Measurements from ENCODE around the gene MFAP2.

Gene MFAP2

GRCh38 chr1:16927711-16928485, 52.5 kb downstream of the MFAP2 start (continued):
- TF ChIP-seq ZEB2 (tag by site-specific recombination; IDR thresholded peaks at IDR 0.05) (no peak), ZNF571 (tag by site-specific recombination; IDR thresholded peaks at IDR 0.05) (no peak), FEZF1 (tag by site-specific recombination; IDR thresholded peaks at IDR 0.05) (no peak)

DNA sequence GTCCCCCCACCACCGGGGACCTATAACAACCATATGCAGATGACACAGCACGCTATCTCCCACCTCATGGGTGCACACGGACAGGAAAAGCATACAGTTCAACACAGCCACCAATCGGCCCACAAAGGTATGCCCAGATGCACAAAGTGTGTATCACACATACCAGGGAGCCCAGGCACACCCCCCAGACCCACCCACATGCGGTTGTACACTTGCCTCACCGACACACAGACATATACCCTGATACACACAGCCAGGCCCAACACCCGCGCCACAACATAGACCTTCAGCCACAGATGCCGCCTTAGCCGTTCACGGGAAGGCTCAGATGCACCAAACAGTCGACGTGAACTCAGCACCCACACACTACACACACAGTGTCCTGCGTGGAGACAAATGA, 53.2 kb downstream of the MFAP2 start:
- Histone ChIP-seq H3K27ac (ENCODE audit: extremely low read depth, low read depth, low read length) (no peak overlapping the region), H3K9me3 (ENCODE audit: control insufficient read depth, insufficient read depth, low read depth, low read length) (no peaks in the 10 kb centered on the region), H3K4me1 (ENCODE audit: control insufficient read depth, insufficient read depth, low read length) (no peaks in the 10 kb centered on the region), H3K36me3 (ENCODE audit: control insufficient read depth in 2 of 2, insufficient read depth in 1 of 2, low read length in 2 of 2) (peaks cover 0 to 14% of the 10 kb centered on the region in 2 experiments; a peak in 1 of 3 replicates), H3K4me3 (ENCODE audit: low read depth, low read length) (no peak overlapping the region)
- ChIA-PET POLR2A (no interaction called here), CTCF (no interaction called here)
- 0 out of 2 replicates have a peak, but pooled peaks have one; percentile 37 for TF ChIP-seq ZNF600 (tag by site-specific recombination; IDR thresholded peaks at IDR 0.05)
- no peak for TF ChIP-seq ZNF585B (tag by site-specific recombination; IDR thresholded peaks at IDR 0.05)

DNA sequence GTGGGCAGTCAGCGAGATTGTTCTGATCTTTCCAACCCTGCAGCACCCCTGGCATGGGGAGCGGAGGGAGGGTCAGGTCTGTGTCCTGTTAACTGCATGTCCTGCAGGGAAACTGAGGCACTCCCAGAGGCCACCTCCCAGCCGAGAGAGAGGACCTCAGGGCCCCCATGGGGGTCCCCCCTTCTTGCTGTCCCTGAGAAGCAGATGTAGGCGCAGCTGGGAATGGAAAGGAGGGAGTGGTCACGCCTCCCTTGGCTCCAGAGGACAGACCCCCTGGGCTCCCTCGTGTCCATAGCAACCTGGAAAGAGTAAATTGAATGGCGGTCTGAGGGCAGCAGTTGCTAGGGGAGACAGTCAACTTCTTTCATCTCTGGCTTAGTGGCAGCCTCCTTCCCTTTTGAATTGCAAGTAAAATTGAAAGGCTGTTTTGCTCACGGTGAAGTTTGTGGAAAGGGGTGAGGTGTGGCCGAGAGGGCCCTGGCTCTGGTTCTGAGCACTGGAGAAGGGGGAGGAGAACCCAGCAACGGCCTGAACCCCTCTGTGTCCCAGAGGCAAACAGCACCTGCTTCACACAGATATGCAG, 53.8 kb downstream of the MFAP2 start:
- CTCF ChIA-PET, result interaction anchor here (1.0 kb wide), 1 partner anchor 25 kb away, joined by 8 read pairs; no protein-coding TSS in a partner anchor
- H3K27ac ChIP-seq (ENCODE audit: extremely low read depth, low read depth, low read length), result no peak overlapping the region
- H3K4me1 ChIP-seq (ENCODE audit: control insufficient read depth, insufficient read depth, low read length), result peaks cover 3% of the 10 kb centered on the region; the same call in 1 of the 2 replicates

DNA sequence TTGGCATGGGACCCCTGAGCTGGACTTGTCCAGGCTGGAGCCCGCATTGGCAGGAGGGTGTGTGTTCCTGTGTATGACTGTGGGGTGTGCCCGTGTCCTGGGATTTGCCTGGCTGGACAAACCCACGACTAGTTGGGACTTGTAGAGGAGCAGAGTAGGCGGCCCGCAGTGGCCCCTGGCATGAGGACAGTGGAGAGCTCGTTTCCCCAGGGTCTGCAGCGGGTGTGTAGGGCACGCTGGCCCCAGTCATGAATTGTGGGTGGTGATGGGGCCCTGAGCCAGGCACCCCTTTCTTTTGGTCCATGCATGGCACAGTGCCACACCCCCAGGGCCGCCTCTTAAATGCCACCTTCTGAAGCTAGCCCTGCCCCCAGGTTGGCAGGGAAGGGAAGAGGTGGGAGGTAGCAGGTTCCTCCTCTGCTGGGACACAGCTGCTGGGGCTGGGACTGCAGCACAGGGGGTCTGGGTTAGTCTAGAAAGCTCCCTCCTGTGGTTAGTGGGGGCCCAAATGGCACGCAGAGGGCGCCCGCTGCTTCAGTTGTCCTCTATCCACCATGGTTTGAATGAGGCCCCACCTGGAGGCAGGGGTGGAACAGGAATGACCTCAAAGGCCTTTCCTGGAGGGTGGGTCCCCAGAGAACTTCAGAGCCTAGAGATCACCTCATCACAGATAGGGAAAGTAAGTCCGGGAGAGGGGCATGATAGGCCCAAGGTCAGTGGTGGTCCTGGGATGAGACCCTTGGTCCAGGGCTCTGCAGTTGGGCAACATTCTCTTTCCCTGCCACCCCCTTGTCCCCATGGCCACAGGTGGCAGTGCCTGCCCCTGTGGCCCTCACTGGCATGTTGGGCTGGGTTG, 54.6 kb downstream of the MFAP2 start:
- Histone ChIP-seq H3K4me1 (ENCODE audit: control insufficient read depth, insufficient read depth, low read length) (peaks cover 4% of the 10 kb centered on the region; the same call in 1 of the 2 replicates), H3K9me3 (ENCODE audit: control insufficient read depth, insufficient read depth, low read depth, low read length) (no peaks in the 10 kb centered on the region), H3K4me3 (ENCODE audit: low read depth, low read length) (no peak overlapping the region), H3K27ac (ENCODE audit: extremely low read depth, low read depth, low read length) (no peak overlapping the region), H3K36me3 (ENCODE audit: control insufficient read depth in 2 of 2, insufficient read depth in 1 of 2, low read length in 2 of 2) (peaks cover 0 to 7% of the 10 kb centered on the region in 2 experiments; a peak in 1 of 3 replicates)
- ChIA-PET POLR2A (no interaction called here), CTCF (interaction anchor here (1.0 kb wide), 1 partner anchor 26 kb away, joined by 8 read pairs; no protein-coding TSS in a partner anchor)
- no peak for TF ChIP-seq ZBTB49 (tag by site-specific recombination; IDR thresholded peaks at IDR 0.05; ENCODE audit: low read depth)
- TF ChIP-seq ZNF37A (tag by site-specific recombination; IDR thresholded peaks at IDR 0.05), result no peak
- TF ChIP-seq ZFHX2 (tag by site-specific recombination; conservative IDR thresholded peaks at IDR 0.05), result peak; percentile 79
- no peak for TF ChIP-seq ZNF610 (tag by site-specific recombination; IDR thresholded peaks at IDR 0.05; ENCODE audit: borderline replicate concordance)
- peak; percentile 76 for TF ChIP-seq ZIC2 (tag by site-specific recombination; IDR thresholded peaks at IDR 0.05)
- TF ChIP-seq EGR2 (tag by site-specific recombination; IDR thresholded peaks at IDR 0.05; ENCODE audit: low read depth), result peak; percentile 60
- TF ChIP-seq GLIS1 (tag by site-specific recombination; IDR thresholded peaks at IDR 0.05), result peak; percentile 72
- peak; percentile 42; the same call in 1 of the 2 replicates for TF ChIP-seq SCRT2 (tag by site-specific recombination; IDR thresholded peaks at IDR 0.05)
- TF ChIP-seq, protein P1, sequence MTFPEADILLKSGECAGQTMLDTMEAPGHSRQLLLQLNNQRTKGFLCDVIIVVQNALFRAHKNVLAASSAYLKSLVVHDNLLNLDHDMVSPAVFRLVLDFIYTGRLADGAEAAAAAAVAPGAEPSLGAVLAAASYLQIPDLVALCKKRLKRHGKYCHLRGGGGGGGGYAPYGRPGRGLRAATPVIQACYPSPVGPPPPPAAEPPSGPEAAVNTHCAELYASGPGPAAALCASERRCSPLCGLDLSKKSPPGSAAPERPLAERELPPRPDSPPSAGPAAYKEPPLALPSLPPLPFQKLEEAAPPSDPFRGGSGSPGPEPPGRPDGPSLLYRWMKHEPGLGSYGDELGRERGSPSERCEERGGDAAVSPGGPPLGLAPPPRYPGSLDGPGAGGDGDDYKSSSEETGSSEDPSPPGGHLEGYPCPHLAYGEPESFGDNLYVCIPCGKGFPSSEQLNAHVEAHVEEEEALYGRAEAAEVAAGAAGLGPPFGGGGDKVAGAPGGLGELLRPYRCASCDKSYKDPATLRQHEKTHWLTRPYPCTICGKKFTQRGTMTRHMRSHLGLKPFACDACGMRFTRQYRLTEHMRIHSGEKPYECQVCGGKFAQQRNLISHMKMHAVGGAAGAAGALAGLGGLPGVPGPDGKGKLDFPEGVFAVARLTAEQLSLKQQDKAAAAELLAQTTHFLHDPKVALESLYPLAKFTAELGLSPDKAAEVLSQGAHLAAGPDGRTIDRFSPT (tag by site-specific recombination; IDR thresholded peaks at IDR 0.05), result peak; percentile 46; the same call in 1 of the 2 replicates

More for the DNA sequence above, 53.8 kb downstream of the MFAP2 start:
- Histone ChIP-seq H3K4me3 (ENCODE audit: low read depth, low read length) (no peak overlapping the region), H3K36me3 (ENCODE audit: control insufficient read depth in 2 of 2, insufficient read depth in 1 of 2, low read length in 2 of 2) (peaks cover 0 to 14% of the 10 kb centered on the region in 2 experiments; a peak in 1 of 3 replicates), H3K9me3 (ENCODE audit: control insufficient read depth, insufficient read depth, low read depth, low read length) (no peaks in the 10 kb centered on the region)
- POLR2A ChIA-PET, result no interaction called here
- no peak for TF ChIP-seq ZNF416 (tag by site-specific recombination; IDR thresholded peaks at IDR 0.05)
- TF ChIP-seq GLIS1 (tag by site-specific recombination; IDR thresholded peaks at IDR 0.05), result peak; percentile 81
- peak; percentile 68; the same call in 1 of the 2 replicates for TF ChIP-seq MYNN (tag by site-specific recombination; IDR thresholded peaks at IDR 0.05; ENCODE audit: borderline replicate concordance)
- no peak for TF ChIP-seq WT1 (tag by site-specific recombination; IDR thresholded peaks at IDR 0.05)
- peak; percentile 38 for TF ChIP-seq GLIS2 (tag by site-specific recombination; IDR thresholded peaks at IDR 0.05)
- TF ChIP-seq ZNF37A (tag by site-specific recombination; IDR thresholded peaks at IDR 0.05), result no peak
- TF ChIP-seq ZNF302 (tag by site-specific recombination; IDR thresholded peaks at IDR 0.05; ENCODE audit: low read depth), result no peak
- TF ChIP-seq ZNF341 (tag by site-specific recombination; IDR thresholded peaks at IDR 0.05; ENCODE audit: low read depth), result peak; percentile 46

Data from HEK293 (cell line).